ENCODE results near the gene KCNJ1.

- TF ChIP-seq CTCF (IDR thresholded peaks at IDR 0.05): no peak
- TF ChIP-seq POLR2A (IDR thresholded peaks at IDR 0.05): no peak
Measured at GRCh38 chr11:128827191-128827893, 39.8 kb downstream of the KCNJ1 start.

All from lower leg skin (tissue), 3 donors.